Astrocyte of the cerebellum (primary cell): Measurements from ENCODE around the gene RBM11.
"Not testable (repeated sequence)": the region's sequence is repeated elsewhere in the genome, so short reads cannot be mapped to it uniquely, and the experiment has no call there.

ENCODE experiments used
- DNase-seq: peaks from one replicate; pipeline ENCODE4 v3.0.0-alpha.2; 2011; ENCODE audit warnings: low read depth
- H3K4me3 ChIP-seq: 2 replicates; pipeline ENCODE4 v1.5.1; 2011; ENCODE audit warnings: mild to moderate bottlenecking, low read depth, low read length, moderate library complexity
- in situ Hi-C: cut with HindIII; loops from 2 replicates; pipeline ENCODE4 v1.10.0; 2017; ENCODE audit warnings: low sequenced_read_pairs
- TF ChIP-seq, protein P1 (sequence below): IDR thresholded peaks from 2 replicates; pipeline ENCODE4 v1.5.1; 2012; ENCODE audit warnings: low read length, low read depth, moderate library complexity, mild to moderate bottlenecking; ENCODE audit errors: missing control alignments

RBM11 gene, protein sequence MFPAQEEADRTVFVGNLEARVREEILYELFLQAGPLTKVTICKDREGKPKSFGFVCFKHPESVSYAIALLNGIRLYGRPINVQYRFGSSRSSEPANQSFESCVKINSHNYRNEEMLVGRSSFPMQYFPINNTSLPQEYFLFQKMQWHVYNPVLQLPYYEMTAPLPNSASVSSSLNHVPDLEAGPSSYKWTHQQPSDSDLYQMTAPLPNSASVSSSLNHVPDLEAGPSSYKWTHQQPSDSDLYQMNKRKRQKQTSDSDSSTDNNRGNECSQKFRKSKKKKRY

DNA sequence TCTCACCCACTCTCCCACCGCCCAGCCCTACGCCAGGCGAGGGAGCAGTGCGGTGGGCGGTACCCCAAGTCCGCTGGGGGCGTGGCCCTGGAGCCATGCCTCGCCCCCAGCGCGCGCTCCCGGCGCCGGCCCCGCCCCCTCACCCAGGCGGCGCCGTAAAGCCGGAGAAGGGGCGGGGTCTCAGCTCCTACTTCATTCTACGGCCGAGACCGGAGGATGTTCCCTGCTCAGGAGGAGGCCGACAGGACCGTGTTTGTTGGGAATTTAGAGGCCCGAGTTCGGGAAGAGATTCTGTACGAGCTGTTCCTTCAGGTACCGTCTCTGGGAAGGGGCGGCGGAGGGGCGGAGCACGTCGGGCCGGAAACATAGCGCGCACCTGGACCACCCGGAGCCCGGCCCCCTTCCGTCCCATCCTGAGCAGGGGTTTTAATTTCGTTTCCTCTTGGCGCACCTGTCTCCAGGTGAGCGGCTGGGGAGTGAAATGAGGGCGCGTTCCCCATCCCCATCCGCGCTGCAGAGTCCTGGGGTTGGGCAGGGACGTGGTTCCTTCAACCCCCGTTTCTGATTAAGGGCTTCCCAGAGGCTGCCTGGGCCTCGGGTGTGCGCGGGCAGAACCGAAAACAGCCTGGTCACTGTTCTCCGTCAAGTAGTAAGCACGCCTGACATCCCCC is at the start of gene RBM11:
Gene RBM11 (plus strand): TSS at position 187 of the 671 bp plus-strand sequence. CDS start 30 bp downstream, at position 217.
- peak; percentile 3 for DNase-seq
- in situ Hi-C loops: no loop called here
- TF ChIP-seq, protein P1, sequence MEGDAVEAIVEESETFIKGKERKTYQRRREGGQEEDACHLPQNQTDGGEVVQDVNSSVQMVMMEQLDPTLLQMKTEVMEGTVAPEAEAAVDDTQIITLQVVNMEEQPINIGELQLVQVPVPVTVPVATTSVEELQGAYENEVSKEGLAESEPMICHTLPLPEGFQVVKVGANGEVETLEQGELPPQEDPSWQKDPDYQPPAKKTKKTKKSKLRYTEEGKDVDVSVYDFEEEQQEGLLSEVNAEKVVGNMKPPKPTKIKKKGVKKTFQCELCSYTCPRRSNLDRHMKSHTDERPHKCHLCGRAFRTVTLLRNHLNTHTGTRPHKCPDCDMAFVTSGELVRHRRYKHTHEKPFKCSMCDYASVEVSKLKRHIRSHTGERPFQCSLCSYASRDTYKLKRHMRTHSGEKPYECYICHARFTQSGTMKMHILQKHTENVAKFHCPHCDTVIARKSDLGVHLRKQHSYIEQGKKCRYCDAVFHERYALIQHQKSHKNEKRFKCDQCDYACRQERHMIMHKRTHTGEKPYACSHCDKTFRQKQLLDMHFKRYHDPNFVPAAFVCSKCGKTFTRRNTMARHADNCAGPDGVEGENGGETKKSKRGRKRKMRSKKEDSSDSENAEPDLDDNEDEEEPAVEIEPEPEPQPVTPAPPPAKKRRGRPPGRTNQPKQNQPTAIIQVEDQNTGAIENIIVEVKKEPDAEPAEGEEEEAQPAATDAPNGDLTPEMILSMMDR: no peak
- peak within 1 kb of the TSS; percentile 68 for H3K4me3 ChIP-seq

DNA sequence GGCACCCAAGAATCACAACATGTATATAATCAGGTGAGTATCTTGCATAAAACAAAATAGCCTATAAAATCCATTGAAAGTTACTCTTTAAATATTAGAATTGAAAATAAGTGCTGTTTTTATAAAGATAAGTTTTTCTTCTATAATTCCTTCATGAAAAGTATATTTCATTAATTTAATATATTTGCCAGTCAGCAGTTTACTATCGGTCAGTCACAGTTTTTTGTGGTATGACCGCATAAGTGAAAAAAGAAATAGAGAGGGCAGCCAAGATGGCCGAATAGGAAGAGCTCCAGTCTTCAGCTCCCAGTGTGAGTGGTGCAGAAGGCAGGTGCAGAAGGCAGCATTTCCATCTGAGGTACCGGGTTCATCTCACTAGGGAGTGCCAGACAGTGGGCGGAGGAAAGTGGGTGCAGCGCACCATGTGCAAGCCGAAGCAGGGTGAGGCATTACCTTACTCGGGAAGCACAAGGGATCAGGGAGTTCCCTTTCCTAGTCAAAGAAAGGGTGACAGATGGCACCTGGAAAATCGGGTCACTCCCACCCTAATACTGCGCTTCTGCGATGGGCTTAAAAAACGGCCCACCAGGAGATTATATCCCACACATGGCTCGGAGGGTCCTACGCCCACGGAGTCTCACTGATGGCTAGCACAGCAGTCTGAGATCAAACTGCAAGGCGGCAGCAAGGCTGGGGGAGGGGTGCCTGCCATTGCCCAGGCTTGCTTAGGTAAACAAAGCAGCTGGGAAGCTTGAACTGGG is 49.3 kb upstream of the RBM11 start:
- in situ Hi-C loops, DNase-seq, H3K4me3 ChIP-seq: not testable (repeated sequence)

DNA sequence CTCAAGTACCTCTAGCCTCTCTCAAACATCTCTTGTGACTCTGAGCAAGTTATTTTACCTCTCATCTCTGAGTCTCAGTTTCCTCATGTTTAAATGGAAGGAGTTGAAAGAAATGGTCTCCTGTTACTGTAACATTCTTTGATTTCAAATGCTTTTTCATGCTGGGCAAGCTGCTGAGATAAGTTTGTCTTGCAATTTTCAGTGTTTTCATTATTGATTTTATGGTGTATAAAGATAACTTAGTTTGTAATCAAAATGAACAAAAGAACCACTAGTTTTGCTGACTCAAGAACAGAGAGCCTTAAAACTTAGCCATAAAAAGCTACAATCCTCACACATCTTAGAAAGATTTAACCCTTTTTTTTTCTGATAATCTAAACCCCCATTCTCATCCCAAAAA is 9.7 kb upstream of the RBM11 start:
- in situ Hi-C loops: no loop called here

DNA sequence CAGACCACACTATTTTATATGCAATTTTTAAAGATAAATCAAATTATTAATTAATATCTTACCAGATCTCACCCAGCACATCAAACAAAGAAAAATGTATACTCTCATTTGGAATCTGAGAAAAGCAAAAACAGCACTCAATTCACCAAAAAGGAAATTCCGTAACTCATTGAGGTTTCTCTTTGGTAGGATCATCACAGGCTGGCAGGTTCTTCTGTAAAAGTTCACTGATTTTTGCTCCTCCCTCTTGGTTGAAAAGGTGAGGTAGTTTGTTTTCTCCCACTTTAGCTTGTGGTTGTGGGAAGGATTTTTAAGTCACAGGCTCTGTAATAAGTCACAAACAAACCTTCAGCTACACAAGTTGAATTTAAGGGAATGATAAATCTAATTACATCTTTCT is 5.2 kb upstream of the RBM11 start, which contains the start of gene LIPI:
Gene LIPI (minus strand): TSS at position 218 of the 400 bp plus-strand sequence. CDS start 110 bp downstream, at position 108.
- no peak within 1 kb of the TSS for H3K4me3 ChIP-seq
- no peak for DNase-seq
- TF ChIP-seq, protein P1: no peak
- in situ Hi-C loops: no loop called here

More for the DNA sequence above, 9.7 kb upstream of the RBM11 start:
- no peak for DNase-seq
- no peak overlapping the region for H3K4me3 ChIP-seq
- TF ChIP-seq, protein P1: no peak

DNA sequence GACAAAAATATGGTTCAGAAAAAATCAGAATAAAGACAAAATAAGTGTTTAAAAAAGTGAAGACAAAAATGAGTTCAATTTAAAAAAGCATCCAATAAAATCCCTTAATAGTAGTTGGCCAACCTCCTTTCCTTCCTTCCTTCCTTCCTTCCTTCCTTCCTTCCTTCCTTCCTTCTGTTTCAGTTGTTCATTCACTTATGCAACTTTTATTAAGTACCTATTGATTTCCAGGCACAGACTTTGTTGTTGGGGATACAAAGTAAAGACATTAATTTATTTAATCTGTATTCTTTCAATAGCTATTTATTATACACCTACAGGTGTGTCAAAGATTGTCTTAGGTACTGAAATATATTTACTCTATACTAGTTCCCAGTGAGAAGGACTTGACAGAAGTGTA is 2.8 kb upstream of the RBM11 start:
- H3K4me3 ChIP-seq: no peak overlapping the region
- TF ChIP-seq, protein P1: no peak
- no peak for DNase-seq
- in situ Hi-C loops: no loop called here

DNA sequence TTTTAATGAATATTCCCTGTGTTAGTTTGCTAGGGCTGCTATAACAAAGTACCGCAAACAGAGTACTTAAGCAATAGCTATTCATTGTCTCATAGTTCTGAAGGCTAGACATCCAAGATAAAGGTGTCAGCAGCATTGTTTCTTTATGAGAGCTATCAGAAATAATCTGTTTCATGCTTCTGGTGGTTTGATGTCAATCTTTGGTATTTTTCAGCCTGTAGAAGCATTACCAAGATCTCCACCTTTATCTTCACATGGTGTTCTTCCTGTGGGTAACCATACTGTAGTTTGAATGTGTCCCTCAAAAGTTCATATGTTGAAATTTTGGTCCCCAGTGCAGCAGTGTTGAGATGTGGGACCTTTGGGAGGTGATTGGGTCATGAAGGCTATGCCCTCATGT is 7.4 kb downstream of the RBM11 start:
- no peak overlapping the region for H3K4me3 ChIP-seq
- DNase-seq: no peak
- TF ChIP-seq, protein P1: no peak
- in situ Hi-C loops: no loop called here
